NCI-H774 (cell line): ENCODE results near the gene PPP6R1.

Source experiments
- DNase-seq: peaks from one replicate; lab custom pipeline; 2025; lab: John Stamatoyannopoulos, UW

Gene PPP6R1, protein sequence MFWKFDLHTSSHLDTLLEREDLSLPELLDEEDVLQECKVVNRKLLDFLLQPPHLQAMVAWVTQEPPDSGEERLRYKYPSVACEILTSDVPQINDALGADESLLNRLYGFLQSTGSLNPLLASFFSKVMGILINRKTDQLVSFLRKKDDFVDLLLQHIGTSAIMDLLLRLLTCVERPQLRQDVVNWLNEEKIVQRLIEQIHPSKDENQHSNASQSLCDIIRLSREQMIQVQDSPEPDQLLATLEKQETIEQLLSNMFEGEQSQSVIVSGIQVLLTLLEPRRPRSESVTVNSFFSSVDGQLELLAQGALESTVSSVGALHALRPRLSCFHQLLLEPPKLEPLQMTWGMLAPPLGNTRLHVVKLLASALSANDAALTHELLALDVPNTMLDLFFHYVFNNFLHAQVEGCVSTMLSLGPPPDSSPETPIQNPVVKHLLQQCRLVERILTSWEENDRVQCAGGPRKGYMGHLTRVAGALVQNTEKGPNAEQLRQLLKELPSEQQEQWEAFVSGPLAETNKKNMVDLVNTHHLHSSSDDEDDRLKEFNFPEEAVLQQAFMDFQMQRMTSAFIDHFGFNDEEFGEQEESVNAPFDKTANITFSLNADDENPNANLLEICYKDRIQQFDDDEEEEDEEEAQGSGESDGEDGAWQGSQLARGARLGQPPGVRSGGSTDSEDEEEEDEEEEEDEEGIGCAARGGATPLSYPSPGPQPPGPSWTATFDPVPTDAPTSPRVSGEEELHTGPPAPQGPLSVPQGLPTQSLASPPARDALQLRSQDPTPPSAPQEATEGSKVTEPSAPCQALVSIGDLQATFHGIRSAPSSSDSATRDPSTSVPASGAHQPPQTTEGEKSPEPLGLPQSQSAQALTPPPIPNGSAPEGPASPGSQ

DNA sequence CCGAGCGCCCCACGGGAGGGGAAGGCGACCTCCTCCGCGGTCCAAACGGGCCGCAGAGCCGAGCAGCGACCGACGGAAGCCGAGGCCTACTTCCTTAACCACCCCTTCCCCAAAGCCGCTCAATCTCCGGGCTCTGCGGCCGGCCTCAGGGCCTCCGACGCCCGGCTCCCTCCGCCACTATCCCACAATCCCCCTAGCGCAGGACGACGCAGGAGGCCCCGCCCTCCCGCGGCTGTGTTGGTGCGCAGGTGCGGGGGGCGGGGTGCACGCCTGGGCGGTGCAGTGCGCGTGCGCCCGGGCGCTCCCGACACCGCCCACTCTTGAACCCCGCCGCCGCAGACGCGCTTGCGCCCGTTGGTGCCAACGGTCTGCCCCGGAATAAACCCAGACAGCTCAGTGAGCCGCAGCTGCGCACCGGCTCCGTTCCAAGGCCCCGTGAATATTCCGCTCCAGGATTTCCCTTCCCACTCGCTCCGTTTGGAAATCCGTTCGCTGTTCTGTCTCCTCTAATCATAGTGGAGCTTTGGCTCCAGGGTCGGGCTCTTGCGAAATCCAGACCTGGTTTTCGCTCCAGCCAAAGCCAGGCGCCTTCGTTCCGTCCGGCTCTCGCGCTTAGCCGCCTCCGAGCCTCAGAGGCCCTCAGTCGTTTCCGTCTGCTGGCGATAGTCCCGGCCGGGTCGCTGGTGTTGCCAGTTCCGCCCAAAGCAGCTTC, at the start of gene PPP6R1:
Gene PPP6R1, minus strand, starts transcription at position 190 of the 712 bp plus-strand sequence. CDS start 11,914 bp downstream, outside the sequence.
- peak; percentile 98 for DNase-seq

DNA sequence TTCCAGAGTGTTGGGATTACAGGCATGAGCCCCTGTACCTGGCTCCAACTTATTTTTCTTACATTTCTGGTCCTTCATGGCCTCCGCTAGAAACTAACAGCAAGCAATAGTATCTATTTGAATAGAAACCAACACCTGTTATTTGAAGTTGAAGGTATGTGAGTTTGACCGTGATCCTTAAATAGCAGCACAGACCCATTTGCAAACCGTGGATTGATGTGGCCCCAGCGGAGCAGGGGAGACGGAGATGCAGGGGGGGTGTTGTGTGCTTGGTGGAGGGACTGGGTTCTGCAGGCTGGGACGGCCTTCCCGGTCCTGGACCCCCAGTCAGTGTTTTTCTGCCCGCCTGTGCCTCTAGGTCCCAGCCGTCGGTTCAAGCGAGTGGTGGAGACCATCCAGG, 49.5 kb upstream of the PPP6R1 start:
- DNase-seq = no peak

DNA sequence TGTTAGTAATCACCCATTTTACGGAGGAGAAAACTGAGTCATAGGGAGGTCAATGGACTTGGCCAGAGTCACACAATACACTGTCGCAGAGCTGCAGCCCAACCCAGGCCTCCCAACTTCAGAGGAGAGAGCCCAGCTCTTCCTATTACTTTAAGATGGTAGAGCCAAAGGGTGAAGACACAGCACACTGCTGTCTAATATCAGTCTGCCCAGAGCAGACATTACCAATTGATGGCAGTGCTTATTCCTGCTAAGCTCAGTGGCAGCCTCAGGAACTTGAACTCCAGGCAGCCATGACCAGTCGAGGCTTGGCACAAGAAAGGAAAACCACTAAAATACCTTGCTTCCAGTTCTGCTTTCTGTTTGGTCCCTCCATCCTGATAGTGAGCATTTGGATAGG, 47.9 kb upstream of the PPP6R1 start:
- DNase-seq = no peak

DNA sequence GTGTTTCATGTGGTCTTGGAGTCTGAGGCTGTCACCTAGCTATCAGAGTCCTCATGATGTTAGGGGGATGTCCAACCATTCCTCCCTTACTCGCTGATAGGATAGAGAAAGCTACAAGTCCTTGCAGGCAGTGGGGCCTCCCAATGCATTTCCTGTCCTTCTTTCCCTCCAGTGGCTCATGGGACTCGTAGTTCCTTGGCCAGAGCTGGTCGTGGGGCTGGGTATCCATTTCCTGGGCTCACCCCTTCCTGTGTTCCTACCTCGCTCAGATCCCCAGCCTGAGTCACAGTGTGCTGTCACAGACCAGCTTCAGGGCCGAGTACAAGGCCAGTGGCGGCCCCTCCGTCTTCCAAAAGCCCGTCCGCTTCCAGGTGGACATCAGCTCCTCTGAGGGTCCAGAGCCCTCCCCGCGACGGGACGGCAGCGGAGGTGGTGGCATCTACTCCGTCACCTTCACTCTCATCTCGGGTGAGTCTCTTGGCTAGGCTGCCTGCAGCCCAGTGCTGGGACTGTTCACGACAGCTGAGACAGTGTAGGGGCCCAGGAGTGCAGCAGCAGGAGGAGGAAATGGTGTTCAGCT, 47.3 kb upstream of the PPP6R1 start:
- no peak for DNase-seq

DNA sequence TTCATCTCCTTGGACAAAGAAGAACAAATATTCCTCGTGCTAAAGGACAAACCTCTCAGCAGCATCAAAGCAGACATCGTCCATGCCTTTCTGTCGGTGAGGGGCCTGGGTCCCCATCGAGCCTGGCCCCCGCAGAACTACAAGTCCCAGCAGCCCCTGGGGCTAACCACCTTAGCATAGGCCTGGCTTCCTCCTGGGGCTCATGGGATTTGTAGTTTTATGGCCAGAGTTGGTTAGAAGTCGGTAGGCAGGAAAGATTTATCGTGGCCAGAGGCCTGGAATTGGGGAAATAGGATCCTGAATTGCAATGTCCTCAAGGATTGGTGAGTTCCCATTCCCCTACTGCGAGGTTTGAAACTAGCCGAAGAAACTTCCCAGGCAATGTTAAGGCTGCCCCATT, 46.7 kb upstream of the PPP6R1 start:
- DNase-seq = no peak

DNA sequence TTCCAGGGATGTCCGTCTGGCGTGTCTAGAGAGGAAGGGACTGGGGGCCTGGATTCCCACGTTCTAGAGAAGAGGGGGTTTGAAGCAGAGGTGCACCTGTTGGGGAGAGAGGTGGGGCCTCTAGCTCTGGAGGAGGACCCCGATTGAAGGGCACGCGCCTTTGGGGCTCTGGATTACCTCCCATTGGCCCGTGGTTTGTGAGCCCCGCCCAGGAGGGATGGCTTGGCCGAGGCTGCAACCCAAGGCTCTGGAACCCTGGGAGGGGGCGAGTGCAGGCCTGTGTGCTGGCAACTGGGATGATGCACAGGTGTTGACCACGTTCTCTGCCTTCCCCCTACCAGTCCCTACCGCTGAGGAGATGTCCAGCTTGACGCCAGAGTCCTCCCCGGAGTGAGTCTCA, 46.2 kb upstream of the PPP6R1 start:
- no peak for DNase-seq

DNA sequence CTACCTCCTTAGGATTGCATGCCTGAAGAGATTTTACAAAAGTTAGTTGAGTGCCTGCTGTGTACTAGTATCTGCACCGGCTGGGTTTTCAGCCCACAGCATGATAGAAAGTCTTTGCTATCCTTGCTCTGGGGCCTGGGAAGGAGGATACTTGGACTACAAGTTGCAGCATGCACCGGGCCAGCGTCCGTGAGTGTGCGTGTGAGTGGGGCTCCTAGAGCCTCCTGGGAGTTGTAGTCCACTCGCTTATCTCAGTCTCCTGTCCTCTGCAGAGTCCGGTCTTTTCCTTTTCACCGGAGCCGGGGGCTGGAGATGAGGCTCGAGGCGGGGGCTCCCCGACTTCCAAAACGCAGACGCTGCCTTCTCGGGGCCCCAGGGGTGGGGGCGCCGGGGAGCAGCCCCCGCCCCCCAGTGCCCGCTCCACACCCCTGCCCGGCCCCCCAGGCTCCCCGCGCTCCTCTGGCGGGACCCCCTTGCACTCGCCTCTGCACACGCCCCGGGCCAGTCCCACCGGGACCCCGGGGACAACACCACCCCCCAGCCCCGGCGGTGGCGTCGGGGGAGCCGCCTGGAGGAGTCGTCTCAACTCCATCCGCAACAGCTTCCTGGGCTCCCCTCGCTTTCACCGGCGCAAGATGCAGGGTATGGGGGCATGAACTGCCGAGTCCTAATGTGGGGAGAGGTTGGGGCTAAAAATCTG, 45.6 kb upstream of the PPP6R1 start:
- no peak for DNase-seq

DNA sequence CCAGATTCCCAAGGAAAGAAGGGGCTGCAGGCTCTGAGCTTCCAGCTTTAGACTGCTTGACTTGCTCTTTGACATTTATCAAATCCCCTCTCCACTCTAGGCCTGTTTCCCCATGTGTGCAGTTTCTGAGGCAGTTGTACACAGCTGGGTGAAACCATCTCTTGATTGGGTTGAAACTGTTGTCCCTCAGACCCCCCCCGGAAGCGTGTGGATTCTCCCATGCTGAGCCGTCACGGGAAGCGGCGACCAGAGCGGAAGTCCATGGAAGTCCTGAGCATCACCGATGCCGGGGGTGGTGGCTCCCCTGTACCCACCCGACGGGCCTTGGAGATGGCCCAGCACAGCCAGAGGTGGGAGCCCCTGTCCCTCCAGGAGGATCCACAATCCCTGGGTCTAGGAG, 44.7 kb upstream of the PPP6R1 start:
- no peak for DNase-seq

DNA sequence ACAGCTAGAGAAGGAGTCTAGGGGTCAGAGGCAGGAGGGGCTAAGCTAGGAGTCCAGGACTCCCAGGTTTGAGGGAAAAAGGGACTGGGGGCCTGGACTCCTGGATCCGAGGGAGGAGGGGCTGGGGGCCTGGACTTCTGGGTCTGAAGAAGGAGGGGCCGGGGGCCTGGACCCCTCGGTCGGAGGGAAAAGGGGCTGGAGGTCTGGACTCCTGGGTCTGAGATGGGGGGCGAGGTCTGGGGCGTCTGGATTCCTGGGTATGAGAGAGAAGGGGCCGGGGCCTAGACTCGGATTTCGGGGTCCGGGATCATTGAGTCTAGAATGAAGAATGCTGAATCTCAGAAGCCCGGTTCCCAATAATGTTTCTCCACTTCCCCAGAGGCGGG, 43.5 kb upstream of the PPP6R1 start:
- DNase-seq = no peak

DNA sequence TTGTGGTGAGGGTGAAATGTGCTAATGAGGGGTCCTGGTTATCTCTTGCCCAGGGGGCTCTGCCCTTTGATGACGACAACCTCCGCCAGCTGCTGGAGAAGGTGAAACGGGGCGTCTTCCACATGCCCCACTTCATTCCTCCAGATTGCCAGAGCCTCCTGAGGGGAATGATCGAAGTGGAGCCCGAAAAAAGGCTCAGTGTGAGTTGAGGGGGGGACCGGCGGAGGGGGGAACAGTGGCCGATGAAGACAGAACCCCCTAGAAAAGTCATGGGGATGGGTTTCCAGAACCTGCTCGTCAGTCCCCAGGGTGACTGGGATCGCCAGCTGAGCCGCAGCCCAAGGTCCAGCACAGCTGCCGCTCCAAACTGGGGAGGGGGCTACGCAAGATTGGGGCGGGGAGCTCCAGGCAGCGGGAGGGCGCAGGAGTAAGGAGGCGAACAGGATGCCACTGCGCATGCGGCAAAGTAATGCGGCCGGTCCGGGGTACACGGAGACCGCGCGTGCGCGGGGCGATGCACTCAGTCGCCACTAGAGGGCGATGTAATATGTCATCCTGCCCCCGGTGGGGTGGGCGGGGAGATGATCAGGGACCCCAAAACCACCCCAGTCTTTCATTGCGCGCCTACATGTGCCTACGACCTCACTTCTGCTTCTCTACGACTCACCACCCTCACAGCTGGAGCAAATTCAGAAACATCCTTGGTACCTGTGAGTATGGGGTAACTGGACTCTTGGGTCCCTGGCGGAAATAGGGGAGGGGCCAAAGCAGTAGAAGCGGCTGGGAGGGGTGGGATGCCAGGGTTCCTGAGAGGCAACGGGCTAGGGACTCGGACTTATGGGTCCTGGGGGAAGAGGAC, 42.9 kb upstream of the PPP6R1 start:
- peak; percentile 58 for DNase-seq

DNA sequence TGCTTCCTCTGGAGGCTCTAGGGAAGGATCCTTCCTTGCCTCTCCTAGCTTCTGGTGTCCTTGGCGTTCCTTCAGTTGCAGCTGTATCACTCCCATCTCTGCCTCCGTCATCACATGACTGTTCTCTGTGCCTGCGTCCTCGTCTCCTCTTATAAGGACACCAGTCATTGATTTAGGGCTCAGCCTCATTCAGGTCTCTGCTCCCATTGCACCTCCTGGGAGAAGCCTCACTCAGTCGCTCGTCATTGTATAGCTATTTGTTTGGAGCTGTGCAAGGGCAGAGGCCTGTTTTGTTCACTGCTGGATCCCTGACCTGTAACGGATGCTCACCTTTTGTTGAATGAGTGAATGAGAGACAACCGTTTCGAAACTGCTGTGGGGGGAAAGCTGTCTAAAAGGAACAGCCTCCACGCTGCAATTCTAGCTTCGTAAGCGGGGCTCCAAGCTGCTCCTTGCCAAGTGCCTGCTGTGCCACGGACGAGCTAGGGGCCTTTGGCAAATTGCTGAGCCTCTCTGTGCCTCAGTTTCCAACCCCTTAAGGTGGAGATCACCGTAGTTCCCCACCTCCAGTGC, 42.2 kb upstream of the PPP6R1 start:
- DNase-seq = no peak

DNA sequence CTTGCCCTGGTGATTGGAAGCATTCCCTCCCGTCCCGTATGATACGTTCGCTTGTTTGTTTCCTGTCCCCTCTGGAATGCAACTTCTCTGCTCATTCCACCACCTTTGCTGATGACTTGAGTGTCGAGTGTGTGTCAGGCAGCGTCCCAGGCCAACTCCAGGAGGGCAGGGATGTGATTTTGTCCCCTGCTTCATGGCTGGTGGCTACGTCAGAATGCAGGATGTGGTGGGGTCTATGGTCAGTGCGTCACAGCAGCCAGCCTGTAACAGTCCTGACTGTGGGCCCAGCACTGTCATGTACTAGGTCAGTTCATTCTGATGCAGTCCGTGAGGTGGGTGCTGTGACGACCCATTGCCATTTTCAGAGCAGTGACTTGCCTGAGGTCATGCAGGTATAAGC, 41.2 kb upstream of the PPP6R1 start:
- no peak for DNase-seq

DNA sequence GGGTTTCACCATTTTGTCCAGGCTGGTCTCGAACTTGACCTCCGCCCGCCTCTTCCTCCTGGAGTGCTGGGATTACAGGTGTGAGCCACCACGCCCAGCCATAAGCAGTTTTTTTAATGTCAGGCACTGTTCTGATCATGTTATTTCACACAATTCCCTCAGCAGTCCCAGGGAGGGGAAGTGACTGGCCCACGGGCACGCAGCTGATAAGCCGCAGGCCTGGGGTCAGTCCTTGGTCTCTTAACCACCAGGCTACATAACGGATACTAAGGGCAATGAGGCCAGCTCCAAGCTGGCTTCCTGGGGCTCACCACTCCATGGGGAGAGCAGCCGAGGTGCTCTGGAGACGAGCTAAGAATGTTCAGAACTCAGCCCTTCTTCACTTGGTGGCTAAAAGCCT, 38.5 kb upstream of the PPP6R1 start:
- no peak for DNase-seq

DNA sequence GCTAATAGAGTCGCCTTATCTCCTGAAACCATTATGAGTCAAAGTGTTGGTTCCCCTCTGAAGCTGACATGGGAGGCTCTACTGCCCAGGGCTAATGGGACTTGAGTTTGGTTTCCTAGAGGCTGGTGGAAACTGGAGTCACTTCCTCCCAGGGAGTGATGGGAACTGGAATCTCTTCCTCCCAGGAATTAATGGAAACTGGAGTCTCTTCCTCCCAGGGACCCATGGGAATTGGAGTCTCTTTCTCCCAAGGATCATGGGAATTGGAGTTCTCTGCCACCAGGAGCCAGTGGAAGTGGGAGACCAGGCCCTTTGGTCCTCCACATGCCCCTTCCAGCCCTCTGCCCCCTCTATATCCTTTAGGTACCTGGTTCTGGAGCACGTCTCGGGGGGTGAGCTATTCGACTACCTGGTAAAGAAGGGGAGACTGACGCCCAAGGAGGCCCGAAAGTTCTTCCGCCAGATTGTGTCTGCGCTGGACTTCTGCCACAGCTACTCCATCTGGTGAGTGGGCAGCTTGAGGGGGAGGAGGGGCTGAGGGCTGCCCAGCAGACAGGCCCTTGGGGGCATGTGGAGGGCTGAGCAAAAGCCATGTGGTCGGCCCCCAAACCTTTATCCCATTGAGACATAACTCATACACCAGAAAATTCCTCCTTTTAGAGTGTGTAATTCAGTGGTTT, 30.4 kb upstream of the PPP6R1 start:
- DNase-seq = no peak

DNA sequence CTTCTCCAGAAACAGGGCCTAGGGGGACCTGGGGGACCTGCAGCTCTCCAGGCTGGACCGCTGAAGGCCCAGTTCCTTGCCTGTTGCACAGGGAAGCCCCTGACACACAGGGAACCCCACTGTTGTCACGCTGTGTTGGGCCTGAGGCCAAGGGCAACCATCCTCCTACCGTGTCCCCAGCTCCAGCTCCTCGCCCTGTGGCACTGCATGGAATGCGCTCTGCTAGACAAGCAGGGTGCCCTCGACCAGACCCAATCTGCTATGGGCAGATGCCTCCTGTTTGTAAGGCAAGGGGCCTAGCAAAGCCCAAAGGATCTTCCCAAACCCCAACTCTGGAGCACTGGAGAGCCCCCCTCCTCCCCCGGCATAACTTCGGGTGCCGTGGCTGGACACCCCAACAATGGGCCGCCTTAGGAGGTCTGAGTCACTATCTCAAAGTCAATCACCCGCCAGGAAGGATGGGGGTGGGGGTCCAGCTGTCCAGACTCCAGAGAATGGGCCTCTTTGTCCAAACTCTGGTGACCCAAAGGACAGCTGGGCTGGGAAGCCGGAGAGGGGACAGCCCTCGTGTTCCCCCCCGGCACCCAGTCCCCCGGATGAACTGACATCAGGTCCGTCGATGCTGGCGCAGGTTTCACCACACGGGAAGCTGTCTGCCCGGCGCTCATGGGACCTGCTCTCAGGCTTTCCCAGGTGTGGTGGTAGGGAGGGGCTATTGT, 28.7 kb upstream of the PPP6R1 start:
- no peak for DNase-seq

DNA sequence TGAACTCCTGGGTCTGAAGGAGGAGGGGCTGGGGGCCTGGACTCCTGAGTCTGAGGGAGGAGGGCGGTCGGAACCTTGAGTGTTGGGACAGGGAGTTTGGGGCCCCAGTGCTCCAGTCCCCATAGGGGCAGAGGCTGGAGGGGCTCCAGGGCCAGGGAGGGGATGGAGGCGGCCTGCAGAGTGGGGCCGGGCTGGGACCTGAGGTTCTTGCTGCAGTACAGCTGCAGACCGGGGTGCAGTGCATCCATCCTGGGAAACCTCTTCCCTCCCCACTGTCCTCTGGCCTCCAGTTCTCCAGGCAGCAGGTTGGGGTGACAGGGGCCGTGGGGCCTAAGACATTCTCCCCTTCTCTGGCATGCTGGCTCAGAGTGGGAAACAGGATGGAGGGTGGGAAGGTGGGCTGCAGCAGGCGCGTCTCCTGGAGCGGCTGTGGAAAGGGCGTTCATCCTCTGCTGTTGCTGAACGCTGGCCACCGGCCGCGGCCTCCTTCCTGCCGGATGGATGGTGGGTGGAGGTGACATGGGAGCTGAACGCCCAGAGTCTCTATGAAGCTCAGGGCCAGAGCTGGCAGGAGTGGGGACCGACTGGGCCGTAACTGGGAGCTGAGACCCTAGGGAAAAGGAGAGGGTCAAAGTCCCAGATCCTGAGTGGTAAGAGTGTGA, 26.5 kb upstream of the PPP6R1 start:
- DNase-seq = no peak

DNA sequence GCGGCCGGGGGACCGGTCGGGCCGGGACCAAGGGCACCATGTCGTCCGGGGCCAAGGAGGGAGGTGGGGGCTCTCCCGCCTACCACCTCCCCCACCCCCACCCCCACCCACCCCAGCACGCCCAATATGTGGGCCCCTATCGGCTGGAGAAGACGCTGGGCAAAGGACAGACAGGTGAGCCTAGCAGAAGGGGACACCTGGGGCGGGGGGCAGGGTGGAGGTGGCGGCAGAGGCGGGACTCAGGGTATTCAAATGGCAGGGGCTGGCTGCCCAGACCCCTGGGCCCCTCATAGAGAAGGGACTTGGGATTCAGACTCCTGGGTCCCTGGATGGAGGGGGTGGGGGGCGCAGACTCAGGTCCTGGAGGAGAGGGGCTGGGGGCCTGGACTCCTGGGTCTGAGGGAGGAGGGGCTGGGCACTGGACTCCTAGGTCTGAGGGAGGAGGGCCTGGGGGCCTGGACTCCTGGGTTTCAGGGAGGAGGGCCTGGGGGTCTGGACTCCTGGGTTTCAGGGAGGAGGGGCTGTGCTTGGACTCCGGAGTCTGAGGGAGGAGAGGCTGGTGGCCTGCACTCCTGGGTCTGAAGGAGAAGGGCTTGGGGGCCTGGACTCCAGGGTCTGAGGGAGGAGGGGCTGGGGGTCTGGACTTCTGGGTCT, 25.7 kb upstream of the PPP6R1 start:
- no peak for DNase-seq
